SK-N-MC (cell line): ENCODE measurements around the gene CCDC78.

Experiments
- DNase-seq: peaks from one replicate; pipeline ENCODE4 v3.0.0-alpha.2; 2011; ENCODE audit warnings: low read depth, low spot score
- H3K27ac ChIP-seq: fragments of 200-600 bp; sonication (generic); 2 replicates; pipeline ENCODE4 v1.5.1; 2016; ENCODE audit warnings: mixed run types
- H3K36me3 ChIP-seq: fragments of 200-600 bp; sonication (generic); 2 replicates; pipeline ENCODE4 v1.6.1; 2017; ENCODE audit warnings: antibody characterized with exemption, low read length, mixed read lengths; ENCODE audit not compliant: insufficient read depth
- H3K4me3 ChIP-seq: fragments of 200-600 bp; sonication (generic); 2 replicates; pipeline ENCODE4 v1.5.1; 2016
- H3K9ac ChIP-seq: fragments of 200-600 bp; sonication (generic); 2 replicates; pipeline ENCODE4 v1.8.0; 2017; ENCODE audit warnings: mixed run types, mixed read lengths; ENCODE audit not compliant: insufficient read length
- H3K9me3 ChIP-seq: fragments of 200-600 bp; sonication (generic); 2 replicates; pipeline ENCODE4 v1.6.1; 2017; ENCODE audit warnings: low read depth, mild to moderate bottlenecking, antibody characterized with exemption, low read length, moderate library complexity, mixed read lengths
- EZH2 ChIP-seq: fragments of 200-600 bp; sonication (generic); IDR thresholded peaks from one replicate; pipeline ENCODE4 v1.6.1; 2017; ENCODE audit warnings: antibody characterized with exemption
- FOXP2 ChIP-seq: optimal IDR thresholded peaks from 2 replicates; pipeline ENCODE3; 2011; ENCODE audit warnings: mild to moderate bottlenecking, moderate library complexity; ENCODE audit not compliant: insufficient read depth; ENCODE audit errors: extremely low read length, control extremely low read depth
- POLR2AphosphoS5 ChIP-seq: IDR thresholded peaks from 2 replicates; pipeline ENCODE4 v1.6.1; 2012; ENCODE audit warnings: mild to moderate bottlenecking, low read depth, low read length, borderline replicate concordance

The CCDC78 gene

GRCh38 chr16:722835-723633 is 3.2 kb downstream of the CCDC78 start:
- DNase-seq, result no peak
- Histone ChIP-seq H3K36me3 (no peaks in the 10 kb centered on the region), H3K27ac (no peak overlapping the region), H3K9ac (no peak overlapping the region), H3K4me3 (no peak overlapping the region), H3K9me3 (no peaks in the 10 kb centered on the region)
- no peak for TF ChIP-seq POLR2AphosphoS5
- no peak for TF ChIP-seq EZH2
- no peak for TF ChIP-seq FOXP2

GRCh38 chr16:721765-722540 is 4.3 kb downstream of the CCDC78 start:
- Histone ChIP-seq H3K36me3 (no peaks in the 10 kb centered on the region), H3K9ac (no peak overlapping the region), H3K27ac (no peak overlapping the region), H3K4me3 (peak overlapping the region; percentile 85), H3K9me3 (no peaks in the 10 kb centered on the region)
- DNase-seq, result no peak
- TF ChIP-seq FOXP2 (no peak), EZH2 (no peak), POLR2AphosphoS5 (no peak)

GRCh38 chr16:720990-721764 is 5.1 kb downstream of the CCDC78 start, which contains the start of gene ANTKMT:
Gene ANTKMT, plus strand, starts transcription at chr16:721146. Its CDS starts 129 bp downstream, at chr16:721275.
- H3K9ac ChIP-seq, result peak within 1 kb of the TSS; percentile 60
- no peaks in the 10 kb centered on the region for H3K36me3 ChIP-seq
- DNase-seq, result no peak
- no peak within 1 kb of the TSS for H3K27ac ChIP-seq
- no peak; the same call in 1 of the 2 replicates for TF ChIP-seq POLR2AphosphoS5
- TF ChIP-seq EZH2, result no peak
- TF ChIP-seq FOXP2, result no peak
- no peaks in the 10 kb centered on the region for H3K9me3 ChIP-seq
- peak within 1 kb of the TSS; percentile 85 for H3K4me3 ChIP-seq

GRCh38 chr16:720447-720989 is 5.7 kb downstream of the CCDC78 start:
- H3K36me3 ChIP-seq, result no peaks in the 10 kb centered on the region
- H3K9ac ChIP-seq, result peak overlapping the region; percentile 60
- no peak overlapping the region for H3K27ac ChIP-seq
- TF ChIP-seq EZH2 (no peak), FOXP2 (no peak), POLR2AphosphoS5 (0 out of 2 replicates have a peak, but pooled peaks have one; percentile 2)
- no peak for DNase-seq
- H3K9me3 ChIP-seq, result no peaks in the 10 kb centered on the region
- H3K4me3 ChIP-seq, result peak overlapping the region; percentile 85

- no peak for DNase-seq
- H3K9me3 ChIP-seq, result no peaks in the 10 kb centered on the region
- H3K4me3 ChIP-seq, result peak overlapping the region; percentile 85
- no peak overlapping the region for H3K27ac ChIP-seq
- no peak overlapping the region for H3K9ac ChIP-seq
- H3K36me3 ChIP-seq, result no peaks in the 10 kb centered on the region
- TF ChIP-seq POLR2AphosphoS5, result no peak
- no peak for TF ChIP-seq FOXP2
- no peak for TF ChIP-seq EZH2
Measured at GRCh38 chr16:719815-720446, 6.3 kb downstream of the CCDC78 start.

DNA sequence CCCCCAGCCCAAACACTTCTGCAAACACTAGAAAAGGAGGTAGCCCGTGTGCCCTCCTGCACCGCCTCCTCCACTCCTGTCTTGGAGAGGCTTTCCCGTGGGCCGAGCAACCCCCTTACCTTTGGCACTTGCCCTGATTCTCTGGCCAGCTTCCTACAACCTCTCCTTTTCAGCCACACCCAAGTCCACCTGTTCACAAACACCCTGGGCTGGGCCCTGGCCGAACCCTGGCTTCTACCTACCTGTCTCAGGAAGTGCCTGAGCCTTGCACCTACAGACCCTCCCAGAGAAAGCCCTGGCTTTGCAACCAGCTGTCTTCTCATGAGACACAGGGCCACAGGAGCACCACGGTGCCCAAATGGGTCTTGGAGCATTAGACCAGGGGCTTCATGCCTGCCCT is 7.3 kb downstream of the CCDC78 start:
- no peaks in the 10 kb centered on the region for H3K9me3 ChIP-seq
- no peak overlapping the region for H3K9ac ChIP-seq
- TF ChIP-seq POLR2AphosphoS5 (no peak), EZH2 (no peak), FOXP2 (no peak)
- H3K27ac ChIP-seq, result no peak overlapping the region
- no peaks in the 10 kb centered on the region for H3K36me3 ChIP-seq
- H3K4me3 ChIP-seq, result no peak overlapping the region
- no peak for DNase-seq

DNA sequence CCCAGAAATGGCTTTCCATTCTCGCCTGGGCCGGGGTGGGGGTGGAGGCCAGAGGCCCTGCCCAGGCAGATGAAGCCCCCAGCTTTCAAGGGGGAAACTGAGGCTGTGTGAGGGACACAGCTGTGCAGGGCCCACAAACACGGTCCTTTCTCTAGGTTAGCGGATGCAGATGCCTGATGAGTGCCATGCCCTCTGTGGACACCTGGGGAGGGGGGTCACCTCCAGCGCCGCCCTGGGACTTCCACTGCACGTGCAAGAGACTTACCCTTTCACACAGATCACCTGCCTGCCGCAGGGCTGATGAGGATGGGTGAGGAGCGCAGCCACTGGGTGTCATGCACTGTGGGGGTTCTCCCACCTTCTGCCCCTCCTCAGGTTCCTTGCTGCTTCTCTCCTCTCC is 7.9 kb downstream of the CCDC78 start:
- H3K36me3 ChIP-seq, result no peaks in the 10 kb centered on the region
- no peak overlapping the region for H3K9ac ChIP-seq

More for the DNA sequence above, 7.9 kb downstream of the CCDC78 start:
- DNase-seq, result no peak
- TF ChIP-seq EZH2 (no peak), POLR2AphosphoS5 (no peak), FOXP2 (no peak)
- Histone ChIP-seq H3K9me3 (no peaks in the 10 kb centered on the region), H3K4me3 (no peak overlapping the region), H3K27ac (no peak overlapping the region)
